GM12878 (cell line): ENCODE results near the gene RNF166. TPM values are rescaled to one million over a fixed set of nuclear protein-coding genes. Genes with fewer than 3 reads are reported as not detected.

Experiments
- ATAC-seq: fragments of 200-7000 bp; cut with Tn5 transposase; 3 replicates; pipeline ENCODE4 v1.9.1; 2020; ENCODE audit warnings: mild to moderate bottlenecking, moderate library complexity
- BruUV-seq: library from RNA; stranded (reverse); fragments of 400-500 nt; replicated peaks from 2 replicates; lab custom pipeline; 2021; lab: Mats Ljungman, UMichigan
- CTCF ChIA-PET: fragments of 300-600 bp; sonication (Branson Sonifier 250); formaldehyde crosslinking; extraction: SDS; loops from one replicate; lab custom pipeline; 2021; ENCODE audit warnings: inconsistent platforms; lab: Yijun Ruan, JAX
- POLR2A ChIA-PET: fragments of 350-600 bp; formaldehyde crosslinking; extraction: SDS; loops from one replicate; lab custom pipeline; 2021; ENCODE audit warnings: inconsistent platforms; lab: Charles Lee
- RAD21 ChIA-PET: fragments of 300-600 bp; sonication (Branson Sonifier 250); formaldehyde crosslinking; loops from one replicate; lab custom pipeline; 2023; ENCODE audit warnings: antibody characterized with exemption; ENCODE audit not compliant: unreplicated experiment; lab: Charles Lee
- SMC1A ChIA-PET: fragments of 300-600 bp; sonication (Branson Sonifier 250); formaldehyde crosslinking; loops from one replicate; lab custom pipeline; 2023; ENCODE audit not compliant: unreplicated experiment, uncharacterized antibody; lab: Charles Lee
- DNase-seq: peaks from one replicate; pipeline ENCODE4 v3.0.0-alpha.2; 2011; ENCODE audit warnings: low read depth, low spot score
- FAIRE-seq: peaks from 3 replicates; lab custom pipeline; 2011; peaks lifted over from hg19 to GRCh38; lab: Jason Lieb, UNC
- H2AFZ ChIP-seq: 2 replicates; pipeline ENCODE4 v1.6.0; 2011; ENCODE audit warnings: low read depth, low read length, control low read depth; ENCODE audit not compliant: control insufficient read depth
- H3K27ac ChIP-seq: 2 replicates; pipeline ENCODE4 v1.5.1; 2011; ENCODE audit warnings: control low read depth; ENCODE audit not compliant: control insufficient read depth, insufficient read depth
- H3K27me3 ChIP-seq, 2 experiments: replicated peaks in 1 of 2; 2 replicates each; pipeline versions ENCODE4 v1.6.0 to v1.6.1; 2011; ENCODE audit warnings: low read length in 1 of 2; ENCODE audit not compliant: control insufficient read depth in 2 of 2, insufficient read depth in 2 of 2
- H3K36me3 ChIP-seq, 2 experiments: 2 replicates each; pipeline ENCODE4 v1.5.1; 2011; ENCODE audit warnings: low read length in 1 of 2; ENCODE audit not compliant: control insufficient read depth in 2 of 2, insufficient read depth in 2 of 2
- H3K4me1 ChIP-seq: 2 replicates; pipeline ENCODE4 v1.6.1; 2011; ENCODE audit warnings: mild to moderate bottlenecking, low read length, moderate library complexity, mixed read lengths; ENCODE audit not compliant: control insufficient read depth, insufficient read depth
- H3K4me2 ChIP-seq: 2 replicates; pipeline ENCODE4 v1.6.0; 2011; ENCODE audit warnings: control low read depth; ENCODE audit not compliant: control insufficient read depth, insufficient read depth
- H3K4me3 ChIP-seq: fragments of 200-600 bp; sonication (generic); 2 replicates; pipeline ENCODE4 v1.5.1; 2016
- H3K79me2 ChIP-seq: 2 replicates; pipeline ENCODE4 v1.6.0; 2011; ENCODE audit warnings: low read length; ENCODE audit not compliant: control insufficient read depth, insufficient read depth
- H3K9ac ChIP-seq: 2 replicates; pipeline ENCODE4 v1.8.0; 2011; ENCODE audit warnings: low read length, control low read depth, mixed read lengths; ENCODE audit not compliant: control insufficient read depth, insufficient read depth
- H3K9me3 ChIP-seq: replicated peaks from 3 replicates; pipeline ENCODE4 v1.5.1; 2011; ENCODE audit warnings: mild to moderate bottlenecking, low read length; ENCODE audit not compliant: control insufficient read depth, insufficient read depth
- H4K20me1 ChIP-seq: 2 replicates; pipeline ENCODE4 v1.6.0; 2011; ENCODE audit not compliant: control insufficient read depth, insufficient read depth
- CBFB ChIP-seq: IDR thresholded peaks from 2 replicates; pipeline ENCODE4 v1.6.1; 2016; ENCODE audit warnings: antibody characterized with exemption, low read depth
- EP300 ChIP-seq, 2 experiments: fragments of 150-350 bp in 1 of 2; IDR thresholded peaks; 2 replicates each; pipeline ENCODE4 v1.6.1; 2011 to 2012; ENCODE audit warnings: low read depth in 2 of 2, low read length in 2 of 2, borderline replicate concordance in 1 of 2, improper control_type of control experiment in 1 of 2, inconsistent platforms in 1 of 2; ENCODE audit not compliant: control insufficient read depth in 1 of 2
- HDAC6 ChIP-seq: fragments of 200-600 bp; sonication (generic); IDR thresholded peaks from one replicate; pipeline ENCODE4 v1.8.0; 2017; ENCODE audit warnings: antibody characterized with exemption; ENCODE audit not compliant: unreplicated experiment
- MEF2A ChIP-seq: IDR thresholded peaks from 2 replicates; pipeline ENCODE4 v1.6.1; 2011; ENCODE audit warnings: low read depth, mild to moderate bottlenecking, low read length, moderate library complexity; ENCODE audit not compliant: insufficient read depth
- MTA3 ChIP-seq: IDR thresholded peaks from 2 replicates; pipeline ENCODE4 v1.6.1; 2012; ENCODE audit warnings: low read length, inconsistent platforms, borderline replicate concordance
- POLR2AphosphoS2 ChIP-seq: IDR thresholded peaks from 2 replicates; pipeline ENCODE4 v1.6.1; 2011; ENCODE audit warnings: low read depth, mild to moderate bottlenecking, low read length, improper control_type of control experiment, moderate library complexity
- SIX5 ChIP-seq: IDR thresholded peaks from 2 replicates; pipeline ENCODE4 v1.6.1; 2011; ENCODE audit warnings: mild to moderate bottlenecking, low read depth, low read length, moderate library complexity; ENCODE audit not compliant: severe bottlenecking
- SMC3 ChIP-seq: IDR thresholded peaks from 2 replicates; pipeline ENCODE4 v1.6.1; 2011; ENCODE audit warnings: low read length, improper control_type of control experiment, borderline replicate concordance
- ZNF207 ChIP-seq: fragments of 450-650 bp; IDR thresholded peaks from 2 replicates; pipeline ENCODE4 v1.6.1; 2014; ENCODE audit warnings: antibody characterized with exemption, mild to moderate bottlenecking, borderline replicate concordance
- WGBS: methylation state at CpG from one replicate; pipeline ENCODE4 v1.1.6; 2016; ENCODE audit warnings: low lambda C conversion rate; ENCODE audit not compliant: insufficient replicate concordance, insufficient coverage; ENCODE audit errors: missing lambda C conversion rate; 5-methylcytosine and 5-hydroxymethylcytosine counted together
- in situ Hi-C: fragments of 300-500 bp; cut with MboI; formaldehyde crosslinking; loops from 9 replicates; pipeline ENCODE4 v1.14.3; 2018; ENCODE audit warnings: mixed read lengths
- intact Hi-C: fragments of 100-400 bp; cut with micrococcal nuclease; formaldehyde crosslinking; loops from one replicate; pipeline ENCODE4 v1.14.2; 2022; ENCODE audit not compliant: unreplicated experiment
- polyA plus RNA-seq, 11 experiments: library from polyadenylated mRNA; depleted of rRNA in 4 of 11; unstranded in 6 of 11; stranded (reverse) in 5 of 11; fragments of >200 nt; fragmentation: Nextera tagmentation in 4 of 11; fragmentation: Illumina TruSeq in 1 of 11; extraction: Ambion mirVana in 4 of 11; extraction: Trizol in 1 of 11; gene quantifications; 1 replicate in 1 of 11; 2 replicates in 10 of 11; pipeline versions ENCODE4 v1.2.1 to v1.2.3, GENCODE V29; 2011 to 2016; ENCODE audit warnings: inconsistent platforms in 2 of 11, missing spikeins in 2 of 11, low read depth in 1 of 11
- total RNA-seq, 4 experiments: library from RNA; depleted of rRNA in 3 of 4; stranded (reverse); fragments of >200 nt in 3 of 4; fragmentation: Illumina TruSeq in 1 of 4; extraction: Trizol in 1 of 4; gene quantifications; 2 replicates each; pipeline versions ENCODE4 v1.2.1 to v1.2.3, GENCODE V29; 2013 to 2021

RNF166 gene
- total and polyA plus RNA-seq, 10 of the 15 experiments (the other 5 are each of a cell fraction or from before 2014, with no cell fraction given), result 0.48 to 32.8 (median 12.1) TPM

DNA sequence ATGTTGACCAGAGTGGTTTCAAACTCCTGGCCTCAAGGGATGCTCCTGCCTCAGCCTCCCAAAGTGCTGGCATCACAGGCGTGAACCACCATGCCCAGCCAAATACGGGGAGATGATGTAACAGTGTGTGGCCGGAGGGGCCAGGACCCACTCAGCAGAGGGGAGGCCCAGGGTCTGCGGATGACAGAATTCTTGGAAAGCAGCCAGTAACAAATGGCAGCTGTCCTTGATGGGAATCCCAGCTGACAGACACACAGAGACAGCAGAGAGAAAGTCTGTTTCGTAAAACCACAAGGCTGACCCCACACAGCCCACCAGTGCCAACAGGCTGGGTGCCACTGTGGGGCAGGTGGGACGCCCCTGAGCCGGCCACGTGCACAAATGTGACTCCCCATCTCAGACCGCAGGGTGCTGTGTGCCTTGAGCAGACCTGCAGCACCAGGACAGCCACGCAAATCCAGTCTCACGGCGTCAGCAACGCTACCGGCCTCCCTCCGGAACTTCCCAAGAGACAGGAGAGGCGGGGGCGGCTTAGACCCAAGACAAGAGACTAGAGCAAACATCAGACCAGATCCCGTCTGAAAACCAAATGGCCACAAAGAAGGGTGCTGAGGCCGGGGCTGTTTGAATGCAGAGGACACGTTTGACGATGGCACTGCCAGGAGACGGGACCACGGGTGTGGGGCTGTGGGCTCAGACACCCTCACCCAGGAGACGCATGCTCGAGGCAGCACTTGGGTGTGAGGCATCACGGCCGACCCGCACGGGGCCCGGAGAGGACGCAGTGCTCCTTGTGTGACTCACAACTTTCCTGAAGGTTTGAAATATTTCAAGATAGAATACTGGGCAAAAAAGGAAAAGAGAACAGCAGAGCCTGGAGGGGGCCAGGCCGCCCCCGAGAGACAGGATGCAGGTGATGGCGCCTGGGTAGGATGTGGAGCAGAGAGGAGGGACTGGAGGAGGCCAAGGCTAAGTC lies 24.7 kb upstream of the RNF166 start:
- CTCF ChIA-PET, result interaction anchor here (0.6 kb wide), 1 partner anchor 10 kb away, joined by 4 read pairs; no protein-coding TSS in a partner anchor
- SMC1A ChIA-PET, result no interaction called here
- WGBS, result 93% methylated on average over 33 of the region's 34 CpGs

DNA sequence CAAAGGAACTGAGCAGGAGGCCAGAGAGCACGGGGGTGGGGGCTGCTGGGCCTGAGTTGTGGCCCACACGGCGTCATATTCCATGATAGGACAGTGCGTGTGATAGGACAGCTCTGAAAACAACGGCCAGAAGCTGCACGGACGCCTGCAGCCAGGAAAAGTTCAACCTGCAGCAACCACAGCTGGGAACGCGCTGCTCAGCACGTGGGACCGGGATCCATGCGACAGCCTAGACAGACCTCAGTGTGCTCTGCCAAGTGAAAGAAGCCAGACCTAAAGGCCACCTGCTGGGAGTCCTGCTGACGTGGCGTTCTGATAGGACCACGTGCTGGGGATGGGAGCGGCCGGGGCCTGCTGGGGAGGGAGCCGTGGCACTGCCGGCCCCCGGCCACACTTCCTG lies 21.7 kb upstream of the RNF166 start:
- intact Hi-C loops, result no loop called here
- Histone ChIP-seq H2AFZ (no peak overlapping the region), H3K9ac (no peak overlapping the region), H3K36me3 (peaks cover 5 to 48% of the 10 kb centered on the region in 2 experiments)
- SMC1A ChIA-PET, result no interaction called here
- TF ChIP-seq EP300 (IDR thresholded peaks at IDR 0.05; ENCODE audit: borderline replicate concordance in 1 of 2, control insufficient read depth in 1 of 2, low read depth in 2 of 2, low read length in 2 of 2) (no peak), HDAC6 (no peak), MTA3 (no peak), SIX5 (no peak), MEF2A (no peak), CBFB (no peak), POLR2AphosphoS2 (no peak)
- TF ChIP-seq, all 136 proteins: peak for 0
- no peak for FAIRE-seq
- Histone ChIP-seq H3K4me2 (no peak overlapping the region), H3K27me3 (no peaks in the 10 kb centered on the region), H3K4me1 (no peaks in the 10 kb centered on the region), H3K79me2 (no peaks in the 10 kb centered on the region), H3K9me3 (no peaks in the 10 kb centered on the region), H4K20me1 (no peaks in the 10 kb centered on the region), H3K27ac (no peak overlapping the region), H3K4me3 (no peak overlapping the region)
- no peak for ATAC-seq
- no peak for DNase-seq
- RAD21 ChIA-PET, result no interaction called here
- POLR2A ChIA-PET, result no interaction called here
- BruUV-seq, result no TSS peak
- in situ Hi-C loops, result no loop called here
- WGBS, result 94% methylated on average over 19 of the region's 20 CpGs
- CTCF ChIA-PET, result no interaction called here

More for the DNA sequence above, 24.7 kb upstream of the RNF166 start:
- ChIA-PET RAD21 (no interaction called here), POLR2A (no interaction called here)
- ATAC-seq (no peak), FAIRE-seq (no peak), DNase-seq (no peak)
- intact Hi-C loops (no loop called here), in situ Hi-C loops (no loop called here)
- Histone ChIP-seq H3K9me3 (no peaks in the 10 kb centered on the region), H3K4me3 (no peak overlapping the region), H2AFZ (no peak overlapping the region), H3K79me2 (no peaks in the 10 kb centered on the region), H3K4me1 (no peaks in the 10 kb centered on the region), H3K36me3 (peaks cover 5 to 52% of the 10 kb centered on the region in 2 experiments; a peak in 3 of 4 replicates), H3K27me3 (no peaks in the 10 kb centered on the region), H3K4me2 (no peak overlapping the region), H3K27ac (no peak overlapping the region), H3K9ac (no peak overlapping the region), H4K20me1 (no peaks in the 10 kb centered on the region)
- TF ChIP-seq SMC3 (no peak), ZNF207 (no peak)
- BruUV-seq, result no TSS peak
